GM12878 (cell line): ENCODE results near the gene PIP4K2A. TPM values are rescaled to one million over a fixed set of nuclear protein-coding genes. Genes with fewer than 3 reads are reported as not detected.

Source experiments
- ATAC-seq: fragments of 200-7000 bp; cut with Tn5 transposase; 3 replicates; pipeline ENCODE4 v1.9.1; 2020; ENCODE audit warnings: mild to moderate bottlenecking, moderate library complexity
- BruUV-seq: library from RNA; stranded (reverse); fragments of 400-500 nt; replicated peaks from 2 replicates; lab custom pipeline; 2021; lab: Mats Ljungman, UMichigan
- CTCF ChIA-PET: fragments of 300-600 bp; sonication (Branson Sonifier 250); formaldehyde crosslinking; extraction: SDS; loops from one replicate; lab custom pipeline; 2021; ENCODE audit warnings: inconsistent platforms; lab: Yijun Ruan, JAX
- POLR2A ChIA-PET: fragments of 350-600 bp; formaldehyde crosslinking; extraction: SDS; loops from one replicate; lab custom pipeline; 2021; ENCODE audit warnings: inconsistent platforms; lab: Charles Lee
- RAD21 ChIA-PET: fragments of 300-600 bp; sonication (Branson Sonifier 250); formaldehyde crosslinking; loops from one replicate; lab custom pipeline; 2023; ENCODE audit warnings: antibody characterized with exemption; ENCODE audit not compliant: unreplicated experiment; lab: Charles Lee
- SMC1A ChIA-PET: fragments of 300-600 bp; sonication (Branson Sonifier 250); formaldehyde crosslinking; loops from one replicate; lab custom pipeline; 2023; ENCODE audit not compliant: unreplicated experiment, uncharacterized antibody; lab: Charles Lee
- DNase-seq: peaks from one replicate; pipeline ENCODE4 v3.0.0-alpha.2; 2011; ENCODE audit warnings: low read depth, low spot score
- FAIRE-seq: peaks from 3 replicates; lab custom pipeline; 2011; peaks lifted over from hg19 to GRCh38; lab: Jason Lieb, UNC
- H2AFZ ChIP-seq: 2 replicates; pipeline ENCODE4 v1.6.0; 2011; ENCODE audit warnings: low read depth, low read length, control low read depth; ENCODE audit not compliant: control insufficient read depth
- H3K27ac ChIP-seq: 2 replicates; pipeline ENCODE4 v1.5.1; 2011; ENCODE audit warnings: control low read depth; ENCODE audit not compliant: control insufficient read depth, insufficient read depth
- H3K27me3 ChIP-seq, 2 experiments: replicated peaks in 1 of 2; 2 replicates each; pipeline versions ENCODE4 v1.6.0 to v1.6.1; 2011; ENCODE audit warnings: low read length in 1 of 2; ENCODE audit not compliant: control insufficient read depth in 2 of 2, insufficient read depth in 2 of 2
- H3K36me3 ChIP-seq, 2 experiments: 2 replicates each; pipeline ENCODE4 v1.5.1; 2011; ENCODE audit warnings: low read length in 1 of 2; ENCODE audit not compliant: control insufficient read depth in 2 of 2, insufficient read depth in 2 of 2
- H3K4me1 ChIP-seq: 2 replicates; pipeline ENCODE4 v1.6.1; 2011; ENCODE audit warnings: mild to moderate bottlenecking, low read length, moderate library complexity, mixed read lengths; ENCODE audit not compliant: control insufficient read depth, insufficient read depth
- H3K4me2 ChIP-seq: 2 replicates; pipeline ENCODE4 v1.6.0; 2011; ENCODE audit warnings: control low read depth; ENCODE audit not compliant: control insufficient read depth, insufficient read depth
- H3K4me3 ChIP-seq: fragments of 200-600 bp; sonication (generic); 2 replicates; pipeline ENCODE4 v1.5.1; 2016
- H3K79me2 ChIP-seq: 2 replicates; pipeline ENCODE4 v1.6.0; 2011; ENCODE audit warnings: low read length; ENCODE audit not compliant: control insufficient read depth, insufficient read depth
- H3K9ac ChIP-seq: 2 replicates; pipeline ENCODE4 v1.8.0; 2011; ENCODE audit warnings: low read length, control low read depth, mixed read lengths; ENCODE audit not compliant: control insufficient read depth, insufficient read depth
- H3K9me3 ChIP-seq: replicated peaks from 3 replicates; pipeline ENCODE4 v1.5.1; 2011; ENCODE audit warnings: mild to moderate bottlenecking, low read length; ENCODE audit not compliant: control insufficient read depth, insufficient read depth
- H4K20me1 ChIP-seq: 2 replicates; pipeline ENCODE4 v1.6.0; 2011; ENCODE audit not compliant: control insufficient read depth, insufficient read depth
- CREB1 ChIP-seq: IDR thresholded peaks from 2 replicates; pipeline ENCODE4 v1.6.1; 2012; ENCODE audit warnings: low read depth, mild to moderate bottlenecking, inconsistent platforms
- HDAC6 ChIP-seq: fragments of 200-600 bp; sonication (generic); IDR thresholded peaks from one replicate; pipeline ENCODE4 v1.8.0; 2017; ENCODE audit warnings: antibody characterized with exemption; ENCODE audit not compliant: unreplicated experiment
- IRF4 ChIP-seq: IDR thresholded peaks from 2 replicates; pipeline ENCODE4 v1.6.1; 2011; ENCODE audit warnings: low read depth, low read length
- MTA3 ChIP-seq: IDR thresholded peaks from 2 replicates; pipeline ENCODE4 v1.6.1; 2012; ENCODE audit warnings: low read length, inconsistent platforms, borderline replicate concordance
- MYC ChIP-seq: IDR thresholded peaks from 2 replicates; pipeline ENCODE4 v1.6.1; 2011; ENCODE audit warnings: mild to moderate bottlenecking, low read length, moderate library complexity, inconsistent platforms; ENCODE audit not compliant: insufficient read depth, insufficient replicate concordance, insufficient read length, severe bottlenecking
- POU2F2 ChIP-seq: IDR thresholded peaks from 3 replicates; pipeline ENCODE4 v1.6.1; 2011; ENCODE audit warnings: low read depth, mild to moderate bottlenecking, low read length, borderline replicate concordance
- RB1 ChIP-seq: fragments of 450-650 bp; formaldehyde crosslinking; IDR thresholded peaks from 2 replicates; pipeline ENCODE4 v1.6.1; 2017; ENCODE audit warnings: mild to moderate bottlenecking, borderline replicate concordance
- SMAD1 ChIP-seq: fragments of 450-650 bp; IDR thresholded peaks from 2 replicates; pipeline ENCODE4 v1.6.1; 2018; ENCODE audit warnings: mild to moderate bottlenecking, low read depth; ENCODE audit not compliant: partially characterized antibody
- SREBF1 ChIP-seq: IDR thresholded peaks from 2 replicates; pipeline ENCODE4 v1.6.1; 2012; ENCODE audit warnings: mild to moderate bottlenecking, low read length
- SREBF2 ChIP-seq: IDR thresholded peaks from 2 replicates; pipeline ENCODE4 v1.6.1; 2012; ENCODE audit warnings: mild to moderate bottlenecking, low read length
- YBX1 ChIP-seq: fragments of 450-650 bp; IDR thresholded peaks from 2 replicates; pipeline ENCODE4 v1.6.1; 2016; ENCODE audit warnings: antibody characterized with exemption
- ZBED1 ChIP-seq: IDR thresholded peaks from 2 replicates; pipeline ENCODE4 v1.6.1; 2016; ENCODE audit warnings: borderline replicate concordance
- ZNF384 ChIP-seq: IDR thresholded peaks from 2 replicates; pipeline ENCODE4 v1.6.1; 2012; ENCODE audit warnings: low read depth, mild to moderate bottlenecking, low read length, improper control_type of control experiment, borderline replicate concordance
- WGBS: methylation state at CpG from one replicate; pipeline ENCODE4 v1.1.6; 2016; ENCODE audit warnings: low lambda C conversion rate; ENCODE audit not compliant: insufficient replicate concordance, insufficient coverage; ENCODE audit errors: missing lambda C conversion rate; 5-methylcytosine and 5-hydroxymethylcytosine counted together
- in situ Hi-C: fragments of 300-500 bp; cut with MboI; formaldehyde crosslinking; loops from 9 replicates; pipeline ENCODE4 v1.14.3; 2018; ENCODE audit warnings: mixed read lengths
- intact Hi-C: fragments of 100-400 bp; cut with micrococcal nuclease; formaldehyde crosslinking; loops from one replicate; pipeline ENCODE4 v1.14.2; 2022; ENCODE audit not compliant: unreplicated experiment
- polyA plus RNA-seq, 11 experiments: library from polyadenylated mRNA; depleted of rRNA in 4 of 11; unstranded in 6 of 11; stranded (reverse) in 5 of 11; fragments of >200 nt; fragmentation: Nextera tagmentation in 4 of 11; fragmentation: Illumina TruSeq in 1 of 11; extraction: Ambion mirVana in 4 of 11; extraction: Trizol in 1 of 11; gene quantifications; 1 replicate in 1 of 11; 2 replicates in 10 of 11; pipeline versions ENCODE4 v1.2.1 to v1.2.3, GENCODE V29; 2011 to 2016; ENCODE audit warnings: inconsistent platforms in 2 of 11, missing spikeins in 2 of 11, low read depth in 1 of 11
- total RNA-seq, 4 experiments: library from RNA; depleted of rRNA in 3 of 4; stranded (reverse); fragments of >200 nt in 3 of 4; fragmentation: Illumina TruSeq in 1 of 4; extraction: Trizol in 1 of 4; gene quantifications; 2 replicates each; pipeline versions ENCODE4 v1.2.1 to v1.2.3, GENCODE V29; 2013 to 2021
- TF ChIP-seq, protein P1 (sequence below): fragments of 450-650 bp; IDR thresholded peaks from 2 replicates; pipeline ENCODE4 v1.6.1; 2014; ENCODE audit warnings: mild to moderate bottlenecking

PIP4K2A gene
- total and polyA plus RNA-seq, 10 of the 15 experiments (the other 5 are each of a cell fraction or from before 2014, with no cell fraction given), result 54.3 to 139 (median 84.4) TPM

DNA sequence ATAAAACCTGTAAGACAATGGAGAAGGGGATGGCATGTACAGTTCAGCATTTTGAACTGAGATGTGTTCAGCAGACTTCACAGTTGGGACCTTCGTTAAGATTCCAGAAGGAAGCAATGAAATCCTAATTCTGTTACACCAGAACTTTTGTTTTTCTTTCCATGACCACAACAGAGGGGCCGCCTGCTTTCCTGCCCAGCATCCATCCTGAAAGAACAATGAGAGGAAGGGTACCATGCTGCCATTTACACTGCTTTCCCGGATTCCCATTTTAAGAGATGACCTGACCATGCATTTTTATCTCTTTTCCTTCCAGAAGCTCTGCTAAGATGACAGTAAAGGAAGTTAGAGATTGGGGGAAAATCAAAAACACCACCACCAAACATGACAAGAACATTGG lies 92.7 kb downstream of the PIP4K2A start:
- ChIA-PET CTCF (no interaction called here), SMC1A (interaction anchor here (0.9 to 14.3 kb wide), 13 partner anchors 9 to 145 kb away, joined by 3 to 139 read pairs (median 4); no protein-coding TSS in a partner anchor), RAD21 (interaction anchor here (0.8 to 6.2 kb wide), 3 partner anchors 8 to 10 kb away, joined by 3 to 53 read pairs (median 3); no protein-coding TSS in a partner anchor), POLR2A (interaction anchor here (1.0 to 10.6 kb wide), 2 partner anchors 9 to 69 kb away, joined by 3 to 82 read pairs; no protein-coding TSS in a partner anchor)
- FAIRE-seq (no peak), ATAC-seq (no peak), DNase-seq (no peak)
- TF ChIP-seq CREB1, result no peak
- no peak for TF ChIP-seq ZNF384
- TF ChIP-seq ZBED1, result no peak
- no peak for TF ChIP-seq YBX1
- no peak for TF ChIP-seq SMAD1
- TF ChIP-seq RB1, result no peak
- no peak for TF ChIP-seq MYC
- TF ChIP-seq, protein P1, sequence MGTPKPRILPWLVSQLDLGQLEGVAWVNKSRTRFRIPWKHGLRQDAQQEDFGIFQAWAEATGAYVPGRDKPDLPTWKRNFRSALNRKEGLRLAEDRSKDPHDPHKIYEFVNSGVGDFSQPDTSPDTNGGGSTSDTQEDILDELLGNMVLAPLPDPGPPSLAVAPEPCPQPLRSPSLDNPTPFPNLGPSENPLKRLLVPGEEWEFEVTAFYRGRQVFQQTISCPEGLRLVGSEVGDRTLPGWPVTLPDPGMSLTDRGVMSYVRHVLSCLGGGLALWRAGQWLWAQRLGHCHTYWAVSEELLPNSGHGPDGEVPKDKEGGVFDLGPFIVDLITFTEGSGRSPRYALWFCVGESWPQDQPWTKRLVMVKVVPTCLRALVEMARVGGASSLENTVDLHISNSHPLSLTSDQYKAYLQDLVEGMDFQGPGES, result no peak
- TF ChIP-seq POU2F2, result no peak
- no peak for TF ChIP-seq SREBF2
- no peak for TF ChIP-seq HDAC6
- TF ChIP-seq SREBF1, result no peak
- no peak for TF ChIP-seq MTA3
- no peak for TF ChIP-seq IRF4
- in situ Hi-C loops, result no loop called here
- Histone ChIP-seq H3K79me2 (peaks cover 98% of the 10 kb centered on the region), H3K27ac (no peak overlapping the region), H3K4me3 (no peak overlapping the region), H3K36me3 (peaks cover 0 to 3% of the 10 kb centered on the region in 2 experiments; a peak in 2 of 4 replicates), H3K4me2 (no peak overlapping the region), H3K4me1 (peaks cover 32% of the 10 kb centered on the region), H4K20me1 (no peaks in the 10 kb centered on the region), H3K27me3 (no peaks in the 10 kb centered on the region), H2AFZ (no peak overlapping the region), H3K9me3 (no peaks in the 10 kb centered on the region), H3K9ac (no peak overlapping the region)
- 80% methylated on average over 3 of the region's 3 CpGs for WGBS
- intact Hi-C loops, result no loop called here
- no TSS peak for BruUV-seq
